HG03571 (cell line): ENCODE results near the gene CKLF.
"Not testable (repeated sequence)": the region's sequence is repeated elsewhere in the genome, so short reads cannot be mapped to it uniquely, and the experiment has no call there.

Experiments
- ATAC-seq: cut with Tn5 transposase; IDR thresholded peaks from one replicate; pipeline ENCODE4 v1.9.1; 2021; ENCODE audit not compliant: unreplicated experiment

The CKLF gene

GRCh38 chr16:66592241-66592640 is 39.9 kb downstream of the CKLF start:
- no peak for ATAC-seq

DNA sequence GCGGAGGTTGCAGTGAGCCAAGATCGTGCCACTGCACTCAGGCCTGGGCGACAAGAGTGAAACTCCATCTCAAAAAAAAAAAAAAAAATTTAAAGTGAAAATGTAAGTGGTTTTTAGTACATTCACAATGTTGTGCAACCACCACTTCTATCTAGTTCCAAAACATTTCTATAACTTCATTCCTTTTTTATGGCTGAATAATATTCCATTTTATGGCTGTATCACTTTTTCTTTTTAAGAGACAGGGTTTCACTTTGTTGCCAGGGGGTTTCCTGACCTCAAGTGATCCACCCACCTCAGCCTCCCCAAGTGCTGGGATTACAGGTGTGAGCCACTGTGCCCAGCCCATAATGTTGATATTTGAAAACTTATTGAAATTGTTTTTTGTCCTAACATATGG is 40.4 kb downstream of the CKLF start:
- no peak for ATAC-seq

DNA sequence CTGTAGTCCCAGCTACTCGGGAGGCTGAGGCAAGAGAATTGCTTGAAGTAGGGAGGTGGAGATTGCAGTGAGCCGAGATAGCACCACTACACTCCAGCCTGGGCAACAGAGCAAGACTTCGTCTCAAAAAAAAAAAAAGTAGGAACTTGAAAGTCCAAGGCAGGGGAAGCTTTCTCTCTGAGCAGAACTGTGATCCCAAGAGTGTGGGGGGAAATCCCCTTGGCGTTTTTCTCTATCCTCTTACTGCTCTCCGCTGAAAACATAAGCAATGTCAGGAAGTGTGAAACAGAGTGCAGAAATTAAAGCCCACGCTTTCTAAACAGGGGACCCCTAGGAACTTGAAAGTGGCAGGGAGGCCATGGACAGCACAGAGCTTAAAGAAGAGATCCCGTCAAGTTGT is 42.4 kb downstream of the CKLF start:
- no peak for ATAC-seq

DNA sequence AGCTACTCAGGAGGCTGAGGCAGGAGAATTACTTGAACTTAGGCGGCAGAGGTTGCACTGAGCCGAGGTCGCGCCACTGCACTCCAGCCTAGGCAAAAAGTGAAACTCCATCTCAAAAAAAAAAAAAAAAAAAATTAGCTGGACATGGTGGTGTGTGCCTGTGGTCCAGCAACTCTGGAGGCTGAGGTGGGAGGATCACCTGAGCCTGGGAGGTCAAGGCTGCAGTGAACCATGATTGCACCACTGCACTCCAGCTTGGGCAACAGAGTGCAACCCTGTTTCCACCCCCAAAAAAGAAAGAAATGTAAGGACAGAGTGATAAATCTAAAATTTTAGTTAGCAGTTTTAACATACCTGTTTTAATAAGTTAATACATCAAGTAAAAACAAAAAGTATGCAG is 44.2 kb downstream of the CKLF start:
- not testable (repeated sequence) for ATAC-seq

DNA sequence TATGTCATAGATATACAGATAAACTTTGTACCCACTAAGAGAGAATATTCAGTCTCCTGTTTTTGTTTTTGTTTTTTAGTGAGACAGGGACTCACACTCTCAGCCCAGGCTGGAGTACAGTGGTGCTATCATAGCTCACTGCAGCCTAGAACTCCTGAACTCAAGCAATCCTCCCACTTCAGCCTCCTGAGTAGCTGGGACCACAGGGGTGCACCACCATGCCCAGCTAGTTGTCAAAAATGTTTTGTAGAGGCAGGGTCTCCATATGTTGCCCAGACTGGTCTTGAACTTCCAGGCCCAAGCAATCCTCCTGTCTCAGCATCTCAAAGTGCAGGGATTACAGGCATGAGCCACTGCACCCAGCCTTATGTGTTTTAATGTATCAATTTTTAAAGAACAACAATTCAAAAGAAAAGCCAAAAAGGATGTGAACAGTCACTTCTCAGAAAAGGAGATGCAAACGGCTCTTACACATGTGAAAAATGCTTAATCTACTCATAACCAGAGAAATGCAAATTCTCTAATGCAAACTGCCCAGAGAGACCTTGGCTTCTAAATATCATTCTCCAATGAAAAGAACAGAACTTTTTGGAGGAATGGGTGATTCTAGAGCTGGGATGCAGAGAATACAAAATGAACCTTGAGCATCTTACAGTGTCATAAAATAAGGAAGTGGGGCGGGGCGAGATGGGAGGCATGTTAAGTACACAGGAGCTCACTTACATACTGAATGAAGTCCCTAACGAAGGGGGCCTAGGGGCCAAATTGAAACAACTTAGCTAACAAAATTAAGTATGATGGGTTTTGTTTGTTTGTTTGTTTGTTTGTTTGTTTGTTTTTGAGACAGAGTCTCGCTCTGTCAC is 44.8 kb downstream of the CKLF start:
- no peak for ATAC-seq

- no peak for ATAC-seq
These were observed 45.7 kb downstream of the CKLF start for GRCh38 chr16:66598111-66598510.

GRCh38 chr16:66599726-66600125 is 47.4 kb downstream of the CKLF start:
- ATAC-seq, result no peak

DNA sequence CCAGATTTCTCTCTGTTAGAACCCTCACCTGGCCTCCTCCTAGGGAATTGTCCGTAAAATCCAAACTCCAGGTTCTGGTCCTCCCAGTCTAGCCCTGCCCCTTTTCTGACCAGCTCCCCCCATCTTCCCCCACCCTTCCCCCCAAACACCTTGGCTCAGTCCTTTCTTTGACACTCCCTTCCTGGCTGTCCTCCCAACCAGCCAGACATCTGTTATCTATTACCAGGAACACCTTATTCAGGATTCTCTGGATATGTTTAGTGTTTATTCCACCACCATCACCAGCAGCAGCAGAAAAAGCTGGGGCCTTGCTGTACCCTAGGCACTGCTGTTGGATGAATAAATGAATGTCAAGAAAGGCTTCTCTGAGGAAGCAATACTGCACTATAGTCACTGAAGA is 48.1 kb downstream of the CKLF start:
- no peak for ATAC-seq

DNA sequence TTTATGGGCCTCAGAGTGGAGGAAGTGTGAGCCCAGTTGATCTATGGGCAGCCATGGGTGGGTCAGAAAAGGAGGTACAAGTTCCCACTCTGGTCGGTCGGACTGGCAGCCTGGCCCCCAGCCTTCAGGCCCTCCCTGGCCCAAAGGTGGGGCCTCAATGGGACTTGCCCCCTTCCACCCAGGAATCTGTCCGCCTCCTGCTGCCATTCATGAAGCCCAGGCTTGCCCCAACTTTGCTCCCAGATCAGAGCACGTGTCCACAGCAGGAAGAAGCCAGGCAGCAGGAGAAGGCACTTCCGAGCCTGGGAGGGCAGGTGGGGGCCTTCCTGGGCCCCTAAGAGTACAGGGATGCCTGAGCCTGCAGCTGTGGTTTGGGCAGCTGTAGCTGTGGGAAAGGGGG is 49.1 kb downstream of the CKLF start:
- no peak for ATAC-seq

GRCh38 chr16:66603537-66604375 is 51.4 kb downstream of the CKLF start:
- ATAC-seq, result no peak

DNA sequence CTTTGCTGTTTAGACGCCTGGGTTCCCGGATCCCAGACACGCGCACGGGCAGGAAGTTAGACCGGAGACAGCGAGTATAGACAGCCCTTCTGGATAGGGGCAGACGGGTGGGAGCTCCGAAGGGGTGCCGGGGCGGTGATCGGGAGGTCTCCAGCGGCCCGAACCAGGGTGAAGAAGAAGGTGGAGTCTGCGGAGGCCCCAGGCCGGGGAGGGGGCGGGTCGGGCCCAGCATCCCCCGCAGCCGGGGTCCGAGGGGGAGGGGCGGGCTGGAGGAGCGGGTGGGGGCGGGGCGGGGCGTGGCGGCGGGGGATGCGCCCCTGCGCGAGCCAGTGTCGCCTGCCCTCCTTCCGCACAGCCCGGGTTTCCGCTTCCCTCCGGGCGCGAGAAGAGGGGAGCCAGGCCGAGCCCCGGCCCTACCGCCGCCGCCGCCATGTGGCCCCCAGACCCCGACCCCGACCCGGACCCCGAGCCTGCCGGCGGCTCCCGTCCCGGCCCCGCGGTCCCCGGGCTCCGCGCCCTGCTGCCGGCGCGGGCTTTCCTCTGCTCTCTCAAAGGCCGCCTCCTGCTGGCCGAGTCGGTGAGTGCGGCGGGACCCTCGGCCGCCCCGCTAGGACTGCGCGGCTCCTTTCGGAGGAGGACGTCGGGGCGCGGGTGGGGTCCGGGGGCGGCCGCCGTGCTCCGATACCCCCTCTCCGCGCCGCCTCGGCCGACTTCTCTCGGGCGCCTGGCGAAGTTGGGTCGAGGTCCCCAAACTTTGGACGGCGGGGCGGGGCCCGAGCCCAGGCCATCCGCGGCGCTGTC is 52.2 kb downstream of the CKLF start, which contains the start of gene CMTM3:
Gene CMTM3 (plus strand): TSS at position 329 of the 801 bp plus-strand sequence. CDS start 102 bp downstream, at position 431.
- ATAC-seq, result peak; percentile 42

- ATAC-seq, result peak; percentile 2
These were observed 53.0 kb downstream of the CKLF start for GRCh38 chr16:66605177-66605978.

DNA sequence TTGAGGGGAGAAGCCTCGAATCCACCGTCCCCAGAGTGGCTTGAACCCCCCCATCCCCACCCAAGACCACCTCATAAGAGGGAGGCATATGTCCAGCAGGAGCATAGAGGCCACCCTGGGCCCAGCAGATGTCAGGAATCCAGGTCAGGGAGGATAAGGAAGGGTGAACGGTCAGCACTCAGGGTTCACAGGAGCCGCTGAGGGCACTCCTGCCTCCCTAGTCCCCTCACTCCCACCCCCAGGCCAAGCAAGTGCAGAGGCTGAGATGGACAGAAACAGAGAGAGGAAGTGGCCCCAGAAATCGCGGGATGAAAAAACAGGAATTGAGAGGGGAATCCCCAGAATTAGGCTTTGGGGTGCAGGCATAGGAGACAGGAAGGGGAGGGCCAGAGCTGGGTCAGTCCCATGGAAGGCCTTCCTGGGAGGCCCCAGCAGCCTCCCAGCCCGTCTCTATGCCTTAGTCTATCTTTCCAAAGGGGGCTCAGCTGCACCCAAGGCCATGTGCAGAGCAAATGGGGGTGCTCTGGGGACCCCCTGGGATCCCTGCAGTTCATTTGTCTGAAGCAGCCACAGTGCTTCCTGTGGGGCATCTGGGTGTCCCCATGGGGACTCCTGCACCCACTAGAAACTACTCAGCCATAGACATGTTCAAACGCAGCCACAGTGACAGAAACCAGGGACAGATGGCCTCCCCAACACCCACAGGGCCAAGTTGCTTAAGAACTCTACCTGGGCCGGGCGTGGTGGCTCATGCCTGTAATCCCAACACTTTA is 53.8 kb downstream of the CKLF start:
- peak; percentile 49 for ATAC-seq

DNA sequence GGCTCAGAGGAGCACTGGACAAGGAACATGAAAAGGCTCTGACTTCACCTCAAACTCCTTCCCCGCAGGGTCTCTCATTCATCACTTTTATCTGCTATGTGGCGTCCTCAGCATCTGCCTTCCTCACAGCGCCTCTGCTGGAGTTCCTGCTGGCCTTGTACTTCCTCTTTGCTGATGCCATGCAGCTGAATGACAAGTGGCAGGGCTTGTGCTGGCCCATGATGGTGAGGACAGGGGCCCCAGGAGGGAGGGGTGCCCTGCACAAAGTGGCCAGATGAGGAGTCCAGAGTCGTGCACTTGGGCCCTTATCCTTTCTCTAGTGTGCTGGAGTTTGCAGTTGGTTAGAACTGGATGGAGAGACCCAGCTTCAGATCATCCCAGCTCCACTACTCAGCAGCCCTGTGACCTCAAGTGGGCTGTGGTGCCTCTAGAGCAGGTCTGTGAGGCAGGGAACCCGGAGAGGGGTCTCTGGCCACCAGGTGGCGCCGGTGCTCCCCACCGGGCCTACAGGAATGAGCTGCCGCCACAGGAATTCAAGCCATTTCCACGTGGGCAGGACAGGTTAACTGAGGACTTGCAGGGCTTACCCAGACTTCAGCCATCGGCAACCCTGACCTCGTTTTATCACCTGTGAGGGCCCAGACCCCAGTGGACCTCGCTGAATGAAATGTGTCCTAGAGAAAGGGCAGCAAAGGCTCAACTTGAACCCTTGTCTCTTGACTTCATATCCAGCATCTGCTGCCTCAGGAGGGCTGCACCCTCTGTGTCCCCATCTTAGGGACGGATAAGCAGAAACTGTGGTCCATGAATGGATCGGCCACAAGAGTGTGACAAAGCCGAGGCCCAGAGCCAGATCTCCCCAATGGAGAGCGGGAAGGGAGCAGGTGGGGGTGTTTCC is 56.1 kb downstream of the CKLF start:
- ATAC-seq, result no peak

- ATAC-seq, result no peak
These were observed 56.7 kb downstream of the CKLF start for GRCh38 chr16:66609139-66609510.

- ATAC-seq, result no peak
These were observed 57.9 kb downstream of the CKLF start for GRCh38 chr16:66610111-66610820.

- ATAC-seq, result not testable (repeated sequence)
These were observed 59.5 kb downstream of the CKLF start for GRCh38 chr16:66611911-66612310.

DNA sequence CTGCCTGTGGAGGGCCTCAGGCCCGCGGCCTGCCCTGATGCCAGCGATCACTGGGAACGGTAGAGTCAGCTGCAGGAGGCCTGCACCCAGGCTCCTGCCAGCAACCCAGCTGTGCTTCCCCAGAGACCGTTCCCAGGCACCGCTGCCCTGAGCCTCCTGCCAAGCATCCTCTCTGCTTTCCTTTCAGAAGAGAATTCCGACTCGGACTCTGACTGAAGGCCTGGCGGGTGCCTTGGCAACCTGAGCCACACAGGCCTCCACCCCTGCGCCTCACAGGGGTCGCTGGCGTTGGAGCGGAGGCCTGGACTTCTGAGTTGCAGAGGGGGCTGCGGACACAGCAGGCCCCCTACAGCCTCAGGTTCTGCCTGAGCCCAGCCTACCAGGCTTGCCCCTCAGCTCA is 60.0 kb downstream of the CKLF start:
- ATAC-seq, result no peak
